Ascending aorta (tissue), 2 donors: ENCODE data around the gene METTL5. TPM values are rescaled to one million over a fixed set of nuclear protein-coding genes. Genes with fewer than 3 reads are reported as not detected.

Source experiments
- DNase-seq, 2 donors: peaks; one replicate each; pipeline ENCODE4 v3.0.0-alpha.2; 2019; ENCODE audit warnings: low spot score in 2 of 2
- H3K27ac ChIP-seq, 2 donors: fragments of 200-600 bp; sonication (generic); one replicate each; pipeline ENCODE4 v1.5.1; 2016 to 2017; ENCODE audit warnings: mild to moderate bottlenecking in 1 of 2
- H3K27me3 ChIP-seq: fragments of 200-600 bp; sonication (generic); one replicate; pipeline ENCODE4 v1.5.1; 2017
- H3K36me3 ChIP-seq, 2 donors: fragments of 200-600 bp; sonication (generic); one replicate each; pipeline ENCODE4 v1.5.1; 2016
- H3K4me1 ChIP-seq, 2 donors: fragments of 200-600 bp; sonication (generic); one replicate each; pipeline ENCODE4 v1.5.1; 2016 to 2017; ENCODE audit warnings: mild to moderate bottlenecking in 1 of 2
- H3K4me3 ChIP-seq, 2 donors: fragments of 200-600 bp; sonication (generic); one replicate each; pipeline ENCODE4 v1.5.1; 2016 to 2017; ENCODE audit warnings: mild to moderate bottlenecking in 1 of 2
- H3K9me3 ChIP-seq, 2 donors: fragments of 200-600 bp; sonication (generic); one replicate each; pipeline ENCODE4 v1.5.1; 2016
- CTCF ChIP-seq, 3 experiments: fragments of 200-600 bp in 2 of 3; fragments of 450-650 bp in 1 of 3; sonication (generic) in 2 of 3; IDR thresholded peaks; one replicate each; pipeline ENCODE4 v1.5.1; 2016 to 2019; ENCODE audit warnings: antibody characterized with exemption in 3 of 3, mild to moderate bottlenecking in 1 of 3, moderate library complexity in 1 of 3
- intact Hi-C: fragments of 100-400 bp; cut with DNase I; formaldehyde crosslinking; loops from one replicate; pipeline ENCODE4 v1.15.1; 2023
- total RNA-seq: library from RNA; depleted of rRNA; stranded (reverse); fragments of >200 nt; gene quantifications from one replicate; pipeline ENCODE4 v1.1.0, GENCODE V29; 2016

The METTL5 gene
- total RNA-seq, 1 donor from 2014 or later = 42.6 TPM

- Histone ChIP-seq H3K4me1 (peaks cover 0 to 11% of the 10 kb centered on the region in 2 donors), H3K27ac (peak overlapping the region; percentile 67 to 82)
Measured at GRCh38 chr2:169798397-169798717, 26.3 kb downstream of the METTL5 start.

GRCh38 chr2:169797601-169798000, 27.1 kb downstream of the METTL5 start:
- no peak overlapping the region for H3K27ac ChIP-seq
- no peak for TF ChIP-seq CTCF (IDR thresholded peaks at IDR 0.05)
- H3K4me1 ChIP-seq = peaks cover 0 to 11% of the 10 kb centered on the region in 2 donors
- intact Hi-C loops = no loop called here
- H3K36me3 ChIP-seq = peaks cover 9 to 11% of the 10 kb centered on the region in 2 donors
- no peaks in the 10 kb centered on the region for H3K27me3 ChIP-seq
- no peak overlapping the region for H3K4me3 ChIP-seq
- H3K9me3 ChIP-seq = no peaks in the 10 kb centered on the region
- DNase-seq = no peak

More at GRCh38 chr2:169798397-169798717, 26.3 kb downstream of the METTL5 start:
- Histone ChIP-seq H3K4me3 (peak overlapping the region; percentile 56 to 81), H3K9me3 (no peaks in the 10 kb centered on the region), H3K36me3 (peaks cover 11 to 16% of the 10 kb centered on the region in 2 donors), H3K27me3 (no peaks in the 10 kb centered on the region)
- intact Hi-C loops = loop anchor here (2.0 kb wide), 1 partner anchor 104 kb away; the partner anchor contains the start of genes CFAP210 and PHOSPHO2
- no peak for TF ChIP-seq CTCF (IDR thresholded peaks at IDR 0.05)
- DNase-seq = no peak

GRCh38 chr2:169796441-169796840, 28.3 kb downstream of the METTL5 start:
- Histone ChIP-seq H3K27me3 (no peaks in the 10 kb centered on the region), H3K36me3 (peaks cover under 1 to 3% of the 10 kb centered on the region in 2 donors), H3K9me3 (no peaks in the 10 kb centered on the region), H3K27ac (no peak overlapping the region), H3K4me1 (peaks cover 0 to 8% of the 10 kb centered on the region in 2 donors), H3K4me3 (no peak overlapping the region)
- intact Hi-C loops = no loop called here
- TF ChIP-seq CTCF (IDR thresholded peaks at IDR 0.05) = no peak
- no peak for DNase-seq

- intact Hi-C loops = no loop called here
Measured at GRCh38 chr2:169795181-169795580, 29.5 kb downstream of the METTL5 start.

GRCh38 chr2:169790581-169790980, 34.1 kb downstream of the METTL5 start:
- TF ChIP-seq CTCF (IDR thresholded peaks at IDR 0.05) = no peak
- no peak for DNase-seq
- intact Hi-C loops = no loop called here
- H3K27me3 ChIP-seq = no peaks in the 10 kb centered on the region
- no peak overlapping the region for H3K27ac ChIP-seq
- H3K36me3 ChIP-seq = no peaks in the 10 kb centered on the region
- H3K4me3 ChIP-seq = no peak overlapping the region
- no peaks in the 10 kb centered on the region for H3K9me3 ChIP-seq
- H3K4me1 ChIP-seq = no peaks in the 10 kb centered on the region

More at GRCh38 chr2:169795181-169795580, 29.5 kb downstream of the METTL5 start:
- H3K27me3 ChIP-seq = no peaks in the 10 kb centered on the region
- H3K4me1 ChIP-seq = peaks cover 0 to 5% of the 10 kb centered on the region in 2 donors
- no peak overlapping the region for H3K4me3 ChIP-seq
- H3K27ac ChIP-seq = no peak overlapping the region
- no peaks in the 10 kb centered on the region for H3K9me3 ChIP-seq
- no peak for TF ChIP-seq CTCF (IDR thresholded peaks at IDR 0.05)
- no peak for DNase-seq
- H3K36me3 ChIP-seq = no peaks in the 10 kb centered on the region

GRCh38 chr2:169782513-169782912, 42.2 kb downstream of the METTL5 start:
- H3K9me3 ChIP-seq = no peaks in the 10 kb centered on the region
- no peak for TF ChIP-seq CTCF (IDR thresholded peaks at IDR 0.05)
- intact Hi-C loops = no loop called here

More at GRCh38 chr2:169782513-169782912, 42.2 kb downstream of the METTL5 start:
- H3K36me3 ChIP-seq = no peaks in the 10 kb centered on the region
- H3K4me1 ChIP-seq = no peaks in the 10 kb centered on the region
- H3K27me3 ChIP-seq = no peaks in the 10 kb centered on the region
- no peak for DNase-seq
- H3K4me3 ChIP-seq = no peak overlapping the region
- H3K27ac ChIP-seq = no peak overlapping the region
